ENCODE data around the gene JAZF1.
"Not testable (repeated sequence)": the region's sequence is repeated elsewhere in the genome, so short reads cannot be mapped to it uniquely, and the experiment has no call there.

DNA sequence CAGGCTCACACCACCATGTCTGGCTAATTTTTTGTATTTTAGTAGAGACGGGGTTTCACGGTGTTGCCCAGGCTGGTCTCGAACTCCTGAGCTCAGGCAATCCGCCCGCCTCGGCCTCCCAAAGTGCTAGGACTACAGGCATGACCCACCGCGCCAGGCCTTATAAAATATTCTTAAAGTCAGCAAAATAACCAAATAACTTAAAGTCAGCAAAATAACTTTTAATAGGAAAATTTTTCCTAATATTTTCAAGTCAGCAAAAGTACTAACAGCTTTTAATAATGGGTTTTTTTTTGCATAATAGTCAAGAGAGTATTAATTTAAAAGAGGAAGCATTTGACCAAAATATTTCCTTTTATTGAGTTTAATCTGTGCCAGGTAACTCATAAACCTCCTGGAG lies 258.2 kb downstream of the JAZF1 start:
- TF ChIP-seq ZFP3 (CRISPR knock-in tag; IDR thresholded peaks at IDR 0.05); ISL1 (CRISPR knock-in tag; IDR thresholded peaks at IDR 0.05); TCF4 (CRISPR knock-in tag; IDR thresholded peaks at IDR 0.05; ENCODE audit: borderline replicate concordance); RARB (CRISPR knock-in tag; IDR thresholded peaks at IDR 0.05); ZFP30 (CRISPR knock-in tag; IDR thresholded peaks at IDR 0.05); BACH2 (CRISPR knock-in tag; IDR thresholded peaks at IDR 0.05; ENCODE audit: borderline replicate concordance): not testable (repeated sequence)
- TF ChIP-seq, protein P1, sequence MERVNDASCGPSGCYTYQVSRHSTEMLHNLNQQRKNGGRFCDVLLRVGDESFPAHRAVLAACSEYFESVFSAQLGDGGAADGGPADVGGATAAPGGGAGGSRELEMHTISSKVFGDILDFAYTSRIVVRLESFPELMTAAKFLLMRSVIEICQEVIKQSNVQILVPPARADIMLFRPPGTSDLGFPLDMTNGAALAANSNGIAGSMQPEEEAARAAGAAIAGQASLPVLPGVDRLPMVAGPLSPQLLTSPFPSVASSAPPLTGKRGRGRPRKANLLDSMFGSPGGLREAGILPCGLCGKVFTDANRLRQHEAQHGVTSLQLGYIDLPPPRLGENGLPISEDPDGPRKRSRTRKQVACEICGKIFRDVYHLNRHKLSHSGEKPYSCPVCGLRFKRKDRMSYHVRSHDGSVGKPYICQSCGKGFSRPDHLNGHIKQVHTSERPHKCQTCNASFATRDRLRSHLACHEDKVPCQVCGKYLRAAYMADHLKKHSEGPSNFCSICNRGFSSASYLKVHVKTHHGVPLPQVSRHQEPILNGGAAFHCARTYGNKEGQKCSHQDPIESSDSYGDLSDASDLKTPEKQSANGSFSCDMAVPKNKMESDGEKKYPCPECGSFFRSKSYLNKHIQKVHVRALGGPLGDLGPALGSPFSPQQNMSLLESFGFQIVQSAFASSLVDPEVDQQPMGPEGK (CRISPR knock-in tag; IDR thresholded peaks at IDR 0.05; ENCODE audit: borderline replicate concordance), result not testable (repeated sequence)
- TF ChIP-seq, protein P2, sequence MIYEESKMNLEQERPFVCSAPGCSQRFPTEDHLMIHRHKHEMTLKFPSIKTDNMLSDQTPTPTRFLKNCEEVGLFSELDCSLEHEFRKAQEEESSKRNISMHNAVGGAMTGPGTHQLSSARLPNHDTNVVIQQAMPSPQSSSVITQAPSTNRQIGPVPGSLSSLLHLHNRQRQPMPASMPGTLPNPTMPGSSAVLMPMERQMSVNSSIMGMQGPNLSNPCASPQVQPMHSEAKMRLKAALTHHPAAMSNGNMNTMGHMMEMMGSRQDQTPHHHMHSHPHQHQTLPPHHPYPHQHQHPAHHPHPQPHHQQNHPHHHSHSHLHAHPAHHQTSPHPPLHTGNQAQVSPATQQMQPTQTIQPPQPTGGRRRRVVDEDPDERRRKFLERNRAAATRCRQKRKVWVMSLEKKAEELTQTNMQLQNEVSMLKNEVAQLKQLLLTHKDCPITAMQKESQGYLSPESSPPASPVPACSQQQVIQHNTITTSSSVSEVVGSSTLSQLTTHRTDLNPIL (CRISPR knock-in tag; IDR thresholded peaks at IDR 0.05; ENCODE audit: low read depth), result not testable (repeated sequence)
